K562 (cell line): Measurements from ENCODE around the gene NAIF1. TPM values are rescaled to one million over a fixed set of nuclear protein-coding genes. Genes with fewer than 3 reads are reported as not detected.

Source experiments
- BCL6 ChIP-seq: fragments of 250-450 bp; sonication (Bioruptor Pico); IDR thresholded peaks from 2 replicates; pipeline ENCODE4 v1.4.0; 2020
- BRCA1 ChIP-seq, 2 experiments: fragments of 450-650 bp in 1 of 2; sonication (generic) in 1 of 2; formaldehyde crosslinking in 1 of 2; IDR thresholded peaks; 2 replicates each; pipeline versions ENCODE4 v1.5.0 to v1.6.1; 2017 to 2020; ENCODE audit warnings: mild to moderate bottlenecking in 1 of 2, missing genetic modification reagents in 1 of 2
- KDM5B ChIP-seq: fragments of 200-600 bp; sonication (generic); IDR thresholded peaks from 2 replicates; pipeline ENCODE4 v1.6.1; 2012; ENCODE audit warnings: low read depth, mild to moderate bottlenecking, moderate library complexity, low read length, control low read depth, inconsistent platforms; ENCODE audit not compliant: insufficient replicate concordance
- L3MBTL2 ChIP-seq: fragments of 450-650 bp; IDR thresholded peaks from 2 replicates; pipeline ENCODE4 v1.6.1; 2016; ENCODE audit warnings: mild to moderate bottlenecking, moderate library complexity
- MTA3 ChIP-seq: fragments of 450-650 bp; formaldehyde crosslinking; IDR thresholded peaks from 2 replicates; pipeline ENCODE4 v1.6.1; 2017; ENCODE audit warnings: mild to moderate bottlenecking, borderline replicate concordance
- POLR2B ChIP-seq: fragments of 450-650 bp; IDR thresholded peaks from 2 replicates; pipeline ENCODE4 v1.6.1; 2018; ENCODE audit warnings: low read depth; ENCODE audit not compliant: partially characterized antibody
- RUNX1 ChIP-seq: sonication (generic); IDR thresholded peaks from 2 replicates; pipeline ENCODE4 v1.6.1; 2016; ENCODE audit warnings: antibody characterized with exemption, low read depth
- SPI1 ChIP-seq: IDR thresholded peaks from 2 replicates; pipeline ENCODE4 v1.6.1; 2011; ENCODE audit warnings: low read depth, low read length, control low read depth, borderline replicate concordance
- TAF1 ChIP-seq: IDR thresholded peaks from 2 replicates; pipeline ENCODE4 v1.6.1; 2011; ENCODE audit warnings: mild to moderate bottlenecking, low read length, moderate library complexity; ENCODE audit not compliant: insufficient read depth, control insufficient read depth, severe bottlenecking; ENCODE audit errors: extremely low read depth
- TFAM ChIP-seq: fragments of 250-450 bp; sonication (Bioruptor Pico); conservative IDR thresholded peaks from 2 replicates; pipeline ENCODE4 v1.5.0; 2021; ENCODE audit warnings: mild to moderate bottlenecking, moderate library complexity
- polyA plus RNA-seq, 8 experiments: library from polyadenylated mRNA; depleted of rRNA in 4 of 8; stranded (reverse) in 5 of 8; unstranded in 3 of 8; fragments of >200 nt; fragmentation: Nextera tagmentation in 2 of 8; fragmentation: Illumina TruSeq in 1 of 8; extraction: Ambion mirVana in 2 of 8; extraction: Trizol in 1 of 8; gene quantifications; 2 replicates each; pipeline versions ENCODE4 v1.2.1 to v1.2.3, GENCODE V29; 2011 to 2014; ENCODE audit warnings: inconsistent platforms in 1 of 8, missing spikeins in 1 of 8
- total RNA-seq, 7 experiments: library from RNA; depleted of rRNA in 6 of 7; stranded (reverse); fragments of >200 nt in 6 of 7; fragmentation: Illumina TruSeq in 2 of 7; extraction: Trizol in 2 of 7; gene quantifications; 2 replicates each; pipeline versions ENCODE4 v1.2.1 to v1.2.3, GENCODE V29; 2011 to 2021; ENCODE audit warnings: low replicate concordance in 1 of 7
- TF ChIP-seq, protein P1 (sequence below): IDR thresholded peaks from 2 replicates; pipeline ENCODE4 v1.6.1; 2012; ENCODE audit warnings: low read depth, low read length, improper control_type of control experiment, borderline replicate concordance
- TF ChIP-seq, protein P2 (sequence below): sonication (generic); formaldehyde crosslinking; IDR thresholded peaks from 2 replicates; pipeline ENCODE4 v1.4.0; 2020; ENCODE audit warnings: mild to moderate bottlenecking, missing genetic modification reagents
- TF ChIP-seq, protein P3 (sequence below), 2 experiments: fragments of 450-650 bp; IDR thresholded peaks; 2 replicates each; pipeline ENCODE4 v1.6.1; 2016
- TF ChIP-seq, protein P4 (sequence below): fragments of 250-450 bp; sonication (Bioruptor Pico); IDR thresholded peaks from 2 replicates; pipeline ENCODE4 v1.4.0; 2020; ENCODE audit warnings: mild to moderate bottlenecking, moderate library complexity
- TF ChIP-seq, protein P5 (sequence below): fragments of 450-650 bp; formaldehyde crosslinking; conservative IDR thresholded peaks from 2 replicates; pipeline ENCODE4 v1.4.0; 2022; ENCODE audit warnings: mild to moderate bottlenecking, missing genetic modification characterization

Gene NAIF1
- total and polyA plus RNA-seq, 9 of the 15 experiments (the other 6 are each of a cell fraction or from before 2014, with no cell fraction given): 4.8 to 26.6 (median 17.2) TPM

DNA sequence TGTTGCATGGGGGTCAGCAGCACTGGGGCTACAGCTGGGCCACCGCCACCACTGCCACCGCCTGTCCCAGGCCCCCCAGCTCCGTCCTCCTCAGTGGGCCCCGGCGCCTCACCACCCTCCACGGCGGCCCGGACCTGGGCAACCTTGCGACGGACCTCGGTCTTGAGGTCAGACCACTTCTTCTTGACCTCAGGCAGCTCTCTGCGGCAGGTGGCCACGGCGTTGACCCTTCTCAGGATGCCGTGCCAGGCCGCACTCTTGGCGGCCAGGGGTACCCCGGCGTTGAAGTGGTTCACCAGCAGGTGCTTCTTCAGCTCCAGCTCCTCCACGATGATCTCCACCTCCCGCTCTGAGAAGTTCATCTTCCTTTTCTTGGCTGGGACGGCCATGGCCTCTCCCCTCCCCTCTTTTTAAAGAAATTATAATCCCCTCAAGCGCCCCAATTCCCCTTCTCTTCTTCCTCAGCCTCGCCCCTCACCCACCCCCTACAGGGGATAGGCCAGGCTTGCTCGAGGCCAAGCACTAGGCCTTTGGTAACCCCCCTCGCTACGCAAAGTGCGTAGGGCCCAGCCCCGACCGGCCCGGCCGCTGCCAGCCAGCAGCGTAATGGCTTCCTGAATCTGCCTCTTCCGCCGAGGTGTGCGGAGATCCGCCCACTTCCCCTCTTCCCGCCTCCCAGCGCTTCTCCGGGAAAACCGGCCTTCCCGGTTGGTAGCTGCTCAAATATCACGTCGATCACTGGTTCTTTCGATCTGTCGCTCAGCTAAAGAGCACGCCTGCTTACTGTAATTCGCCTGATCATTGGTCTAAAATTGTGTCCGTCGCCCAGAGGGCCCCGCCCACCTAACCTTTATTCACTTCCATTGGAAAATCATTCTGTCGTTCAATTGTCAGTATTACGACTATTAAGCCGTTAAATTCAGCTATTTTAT is at the start of gene NAIF1 (continued):
- TF ChIP-seq, protein P1, sequence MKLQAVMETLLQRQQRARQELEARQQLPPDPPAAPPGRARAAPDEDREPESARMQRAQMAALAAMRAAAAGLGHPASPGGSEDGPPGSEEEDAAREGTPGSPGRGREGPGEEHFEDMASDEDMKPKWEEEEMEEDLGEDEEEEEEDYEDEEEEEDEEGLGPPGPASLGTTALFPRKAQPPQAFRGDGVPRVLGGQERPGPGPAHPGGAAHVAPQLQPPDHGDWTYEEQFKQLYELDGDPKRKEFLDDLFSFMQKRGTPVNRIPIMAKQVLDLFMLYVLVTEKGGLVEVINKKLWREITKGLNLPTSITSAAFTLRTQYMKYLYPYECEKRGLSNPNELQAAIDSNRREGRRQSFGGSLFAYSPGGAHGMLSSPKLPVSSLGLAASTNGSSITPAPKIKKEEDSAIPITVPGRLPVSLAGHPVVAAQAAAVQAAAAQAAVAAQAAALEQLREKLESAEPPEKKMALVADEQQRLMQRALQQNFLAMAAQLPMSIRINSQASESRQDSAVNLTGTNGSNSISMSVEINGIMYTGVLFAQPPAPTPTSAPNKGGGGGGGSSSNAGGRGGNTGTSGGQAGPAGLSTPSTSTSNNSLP: peak; percentile 100
- TF ChIP-seq BRCA1 (IDR thresholded peaks at IDR 0.05) (no peak), BRCA1 (CRISPR knock-in tag; IDR thresholded peaks at IDR 0.05) (no peak), KDM5B (peak; percentile 31), POLR2B (peak; percentile 11), BCL6 (CRISPR knock-in tag) (no peak), RUNX1 (no peak), SPI1 (peak; percentile 96), MTA3 (peak; percentile 28; the same call in 1 of the 2 replicates), L3MBTL2 (peak; percentile 87), TAF1 (peak; percentile 38), TFAM (CRISPR knock-in tag) (no peak)
- TF ChIP-seq, protein P2, sequence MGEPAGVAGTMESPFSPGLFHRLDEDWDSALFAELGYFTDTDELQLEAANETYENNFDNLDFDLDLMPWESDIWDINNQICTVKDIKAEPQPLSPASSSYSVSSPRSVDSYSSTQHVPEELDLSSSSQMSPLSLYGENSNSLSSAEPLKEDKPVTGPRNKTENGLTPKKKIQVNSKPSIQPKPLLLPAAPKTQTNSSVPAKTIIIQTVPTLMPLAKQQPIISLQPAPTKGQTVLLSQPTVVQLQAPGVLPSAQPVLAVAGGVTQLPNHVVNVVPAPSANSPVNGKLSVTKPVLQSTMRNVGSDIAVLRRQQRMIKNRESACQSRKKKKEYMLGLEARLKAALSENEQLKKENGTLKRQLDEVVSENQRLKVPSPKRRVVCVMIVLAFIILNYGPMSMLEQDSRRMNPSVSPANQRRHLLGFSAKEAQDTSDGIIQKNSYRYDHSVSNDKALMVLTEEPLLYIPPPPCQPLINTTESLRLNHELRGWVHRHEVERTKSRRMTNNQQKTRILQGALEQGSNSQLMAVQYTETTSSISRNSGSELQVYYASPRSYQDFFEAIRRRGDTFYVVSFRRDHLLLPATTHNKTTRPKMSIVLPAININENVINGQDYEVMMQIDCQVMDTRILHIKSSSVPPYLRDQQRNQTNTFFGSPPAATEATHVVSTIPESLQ (CRISPR knock-in tag): no peak; the same call in 1 of the 2 replicates
- TF ChIP-seq, protein P3, sequence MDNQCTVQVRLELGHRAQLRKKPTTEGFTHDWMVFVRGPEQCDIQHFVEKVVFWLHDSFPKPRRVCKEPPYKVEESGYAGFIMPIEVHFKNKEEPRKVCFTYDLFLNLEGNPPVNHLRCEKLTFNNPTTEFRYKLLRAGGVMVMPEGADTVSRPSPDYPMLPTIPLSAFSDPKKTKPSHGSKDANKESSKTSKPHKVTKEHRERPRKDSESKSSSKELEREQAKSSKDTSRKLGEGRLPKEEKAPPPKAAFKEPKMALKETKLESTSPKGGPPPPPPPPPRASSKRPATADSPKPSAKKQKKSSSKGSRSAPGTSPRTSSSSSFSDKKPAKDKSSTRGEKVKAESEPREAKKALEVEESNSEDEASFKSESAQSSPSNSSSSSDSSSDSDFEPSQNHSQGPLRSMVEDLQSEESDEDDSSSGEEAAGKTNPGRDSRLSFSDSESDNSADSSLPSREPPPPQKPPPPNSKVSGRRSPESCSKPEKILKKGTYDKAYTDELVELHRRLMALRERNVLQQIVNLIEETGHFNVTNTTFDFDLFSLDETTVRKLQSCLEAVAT (IDR thresholded peaks at IDR 0.05): peak in 1 of 2 experiments; percentile 99; a peak in 2 of 4 replicates
- TF ChIP-seq, protein P4, sequence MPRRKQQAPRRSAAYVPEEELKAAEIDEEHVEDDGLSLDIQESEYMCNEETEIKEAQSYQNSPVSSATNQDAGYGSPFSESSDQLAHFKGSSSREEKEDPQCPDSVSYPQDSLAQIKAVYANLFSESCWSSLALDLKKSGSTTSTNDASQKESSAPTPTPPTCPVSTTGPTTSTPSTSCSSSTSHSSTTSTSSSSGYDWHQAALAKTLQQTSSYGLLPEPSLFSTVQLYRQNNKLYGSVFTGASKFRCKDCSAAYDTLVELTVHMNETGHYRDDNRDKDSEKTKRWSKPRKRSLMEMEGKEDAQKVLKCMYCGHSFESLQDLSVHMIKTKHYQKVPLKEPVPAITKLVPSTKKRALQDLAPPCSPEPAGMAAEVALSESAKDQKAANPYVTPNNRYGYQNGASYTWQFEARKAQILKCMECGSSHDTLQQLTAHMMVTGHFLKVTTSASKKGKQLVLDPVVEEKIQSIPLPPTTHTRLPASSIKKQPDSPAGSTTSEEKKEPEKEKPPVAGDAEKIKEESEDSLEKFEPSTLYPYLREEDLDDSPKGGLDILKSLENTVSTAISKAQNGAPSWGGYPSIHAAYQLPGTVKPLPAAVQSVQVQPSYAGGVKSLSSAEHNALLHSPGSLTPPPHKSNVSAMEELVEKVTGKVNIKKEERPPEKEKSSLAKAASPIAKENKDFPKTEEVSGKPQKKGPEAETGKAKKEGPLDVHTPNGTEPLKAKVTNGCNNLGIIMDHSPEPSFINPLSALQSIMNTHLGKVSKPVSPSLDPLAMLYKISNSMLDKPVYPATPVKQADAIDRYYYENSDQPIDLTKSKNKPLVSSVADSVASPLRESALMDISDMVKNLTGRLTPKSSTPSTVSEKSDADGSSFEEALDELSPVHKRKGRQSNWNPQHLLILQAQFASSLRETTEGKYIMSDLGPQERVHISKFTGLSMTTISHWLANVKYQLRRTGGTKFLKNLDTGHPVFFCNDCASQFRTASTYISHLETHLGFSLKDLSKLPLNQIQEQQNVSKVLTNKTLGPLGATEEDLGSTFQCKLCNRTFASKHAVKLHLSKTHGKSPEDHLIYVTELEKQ: 0 out of 2 replicates have a peak, but pooled peaks have one; percentile 17
- TF ChIP-seq, protein P5, sequence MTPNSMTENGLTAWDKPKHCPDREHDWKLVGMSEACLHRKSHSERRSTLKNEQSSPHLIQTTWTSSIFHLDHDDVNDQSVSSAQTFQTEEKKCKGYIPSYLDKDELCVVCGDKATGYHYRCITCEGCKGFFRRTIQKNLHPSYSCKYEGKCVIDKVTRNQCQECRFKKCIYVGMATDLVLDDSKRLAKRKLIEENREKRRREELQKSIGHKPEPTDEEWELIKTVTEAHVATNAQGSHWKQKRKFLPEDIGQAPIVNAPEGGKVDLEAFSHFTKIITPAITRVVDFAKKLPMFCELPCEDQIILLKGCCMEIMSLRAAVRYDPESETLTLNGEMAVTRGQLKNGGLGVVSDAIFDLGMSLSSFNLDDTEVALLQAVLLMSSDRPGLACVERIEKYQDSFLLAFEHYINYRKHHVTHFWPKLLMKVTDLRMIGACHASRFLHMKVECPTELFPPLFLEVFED (CRISPR knock-in tag): 0 out of 2 replicates have a peak, but pooled peaks have one; percentile 24
